Measurements from ENCODE around the gene RASD1.

GRCh38 chr17:17537311-17538099 is 41.3 kb upstream of the RASD1 start:
- no peak for TF ChIP-seq CTCF (IDR thresholded peaks at IDR 0.05)
- TF ChIP-seq POLR2A (IDR thresholded peaks at IDR 0.05) = no peak
